Peyer's patch (tissue), 4 donors: ENCODE data around the gene PIR. TPM values are rescaled to one million over a fixed set of nuclear protein-coding genes. Genes with fewer than 3 reads are reported as not detected.

Experiments
- DNase-seq, 3 donors: peaks; one replicate each; pipeline ENCODE4 v3.0.0-alpha.2; 2017 to 2019
- H3K27ac ChIP-seq, 4 donors: fragments of 200-600 bp; sonication (generic); one replicate each; pipeline ENCODE4 v1.5.1; 2016 to 2019
- H3K27me3 ChIP-seq, 2 donors: fragments of 200-600 bp; sonication (generic); one replicate each; pipeline ENCODE4 v1.5.1; 2019
- H3K36me3 ChIP-seq, 3 donors: fragments of 200-600 bp; sonication (generic); one replicate each; pipeline ENCODE4 v1.5.1; 2016 to 2019
- H3K4me1 ChIP-seq, 4 donors: fragments of 200-600 bp; sonication (generic); one replicate each; pipeline ENCODE4 v1.5.1; 2016 to 2019
- H3K4me3 ChIP-seq, 4 donors: fragments of 200-600 bp; sonication (generic); 1 replicate in 3 of 4; 2 replicates in 1 of 4; pipeline ENCODE4 v1.5.1; 2016 to 2019; ENCODE audit warnings: mild to moderate bottlenecking in 1 of 4
- H3K9me3 ChIP-seq, 4 donors: fragments of 200-600 bp; sonication (generic); one replicate each; pipeline ENCODE4 v1.5.1; 2016 to 2019; ENCODE audit warnings: mild to moderate bottlenecking in 1 of 4
- CTCF ChIP-seq, 6 experiments: fragments of 450-650 bp in 4 of 6; fragments of 200-600 bp in 2 of 6; sonication (generic) in 1 of 6; IDR thresholded peaks; one replicate each; pipeline ENCODE4 v1.5.1; 2017 to 2019; ENCODE audit warnings: antibody characterized with exemption in 6 of 6, mild to moderate bottlenecking in 3 of 6, moderate library complexity in 1 of 6
- POLR2A ChIP-seq, 2 donors: fragments of 450-650 bp; IDR thresholded peaks; one replicate each; pipeline ENCODE4 v1.5.1; 2017; ENCODE audit warnings: antibody characterized with exemption in 2 of 2, mild to moderate bottlenecking in 2 of 2, moderate library complexity in 2 of 2
- total RNA-seq, 4 donors: library from RNA; depleted of rRNA; stranded (reverse); fragments of >200 nt; gene quantifications; one replicate each; pipeline ENCODE4 v1.1.0, GENCODE V29; 2016

PIR gene
- total RNA-seq, 4 donors from 2014 or later = 5.7 to 23.1 (median 15.8) TPM

- Histone ChIP-seq H3K4me1 (no peaks in the 10 kb centered on the region), H3K4me3 (no peak overlapping the region), H3K27me3 (no peaks in the 10 kb centered on the region), H3K27ac (no peak overlapping the region), H3K36me3 (no peaks in the 10 kb centered on the region), H3K9me3 (no peaks in the 10 kb centered on the region)
- no peak for DNase-seq
- no peak for TF ChIP-seq CTCF (IDR thresholded peaks at IDR 0.05)
- no peak for TF ChIP-seq POLR2A (IDR thresholded peaks at IDR 0.05)
These were observed 30.0 kb upstream of the PIR start for GRCh38 chrX:15523088-15523487.

- Histone ChIP-seq H3K9me3 (no peaks in the 10 kb centered on the region), H3K4me1 (no peaks in the 10 kb centered on the region), H3K4me3 (no peak overlapping the region), H3K36me3 (no peaks in the 10 kb centered on the region), H3K27me3 (no peaks in the 10 kb centered on the region), H3K27ac (no peak overlapping the region)
- DNase-seq = no peak
- TF ChIP-seq POLR2A (IDR thresholded peaks at IDR 0.05) (no peak), CTCF (IDR thresholded peaks at IDR 0.05) (no peak)
These were observed 29.3 kb upstream of the PIR start for GRCh38 chrX:15522464-15522863.

- H3K36me3 ChIP-seq = no peaks in the 10 kb centered on the region
- H3K4me3 ChIP-seq = no peak overlapping the region
- no peaks in the 10 kb centered on the region for H3K9me3 ChIP-seq
- TF ChIP-seq POLR2A (IDR thresholded peaks at IDR 0.05) (no peak), CTCF (IDR thresholded peaks at IDR 0.05) (no peak)
- no peak for DNase-seq
- no peaks in the 10 kb centered on the region for H3K4me1 ChIP-seq
- no peak overlapping the region for H3K27ac ChIP-seq
- H3K27me3 ChIP-seq = no peaks in the 10 kb centered on the region
These were observed 22.8 kb upstream of the PIR start for GRCh38 chrX:15515931-15516330.

- Histone ChIP-seq H3K36me3 (no peaks in the 10 kb centered on the region), H3K4me3 (no peak overlapping the region), H3K27ac (no peak overlapping the region), H3K9me3 (no peaks in the 10 kb centered on the region), H3K4me1 (no peaks in the 10 kb centered on the region), H3K27me3 (no peaks in the 10 kb centered on the region)
- DNase-seq = no peak
- TF ChIP-seq CTCF (IDR thresholded peaks at IDR 0.05) = no peak
These were observed 21.1 kb upstream of the PIR start for GRCh38 chrX:15514279-15514678.

GRCh38 chrX:15512401-15512965 lies 19.4 kb upstream of the PIR start:
- Histone ChIP-seq H3K27ac (no peak overlapping the region), H3K4me1 (no peaks in the 10 kb centered on the region), H3K27me3 (no peaks in the 10 kb centered on the region), H3K9me3 (no peaks in the 10 kb centered on the region), H3K4me3 (no peak overlapping the region), H3K36me3 (no peaks in the 10 kb centered on the region)
- DNase-seq = no peak
- TF ChIP-seq CTCF (IDR thresholded peaks at IDR 0.05) (no peak), POLR2A (IDR thresholded peaks at IDR 0.05) (no peak)

- no peaks in the 10 kb centered on the region for H3K27me3 ChIP-seq
- H3K27ac ChIP-seq = no peak overlapping the region
- no peak overlapping the region for H3K4me3 ChIP-seq
- no peak for DNase-seq
- no peak for TF ChIP-seq CTCF (IDR thresholded peaks at IDR 0.05)
- no peak for TF ChIP-seq POLR2A (IDR thresholded peaks at IDR 0.05)
- H3K36me3 ChIP-seq = no peaks in the 10 kb centered on the region
- H3K9me3 ChIP-seq = no peaks in the 10 kb centered on the region
- H3K4me1 ChIP-seq = no peaks in the 10 kb centered on the region
These were observed 18.4 kb upstream of the PIR start for GRCh38 chrX:15511563-15511962.
